GM21360 (cell line): ENCODE measurements around the gene CSGALNACT2.
A peak's percentile ranks its signal among the peaks of the same experiment; 100 is the strongest.

ENCODE experiments used
- ATAC-seq: cut with Tn5 transposase; IDR thresholded peaks from one replicate; pipeline ENCODE4 v1.9.1; 2021; ENCODE audit warnings: mild to moderate bottlenecking, moderate library complexity; ENCODE audit not compliant: unreplicated experiment

Gene CSGALNACT2

GRCh38 chr10:43112608-43112961 is 25.7 kb upstream of the CSGALNACT2 start:
- no peak for ATAC-seq

GRCh38 chr10:43113201-43114087 is 24.8 kb upstream of the CSGALNACT2 start:
- ATAC-seq: no peak

- no peak for ATAC-seq
Observed at GRCh38 chr10:43114088-43114742, 24.0 kb upstream of the CSGALNACT2 start.

- ATAC-seq: no peak
Observed at GRCh38 chr10:43114743-43115611, 23.3 kb upstream of the CSGALNACT2 start.

- no peak for ATAC-seq
Observed at GRCh38 chr10:43115881-43116595, 22.2 kb upstream of the CSGALNACT2 start.

GRCh38 chr10:43116596-43116995 is 21.6 kb upstream of the CSGALNACT2 start:
- no peak for ATAC-seq

- no peak for ATAC-seq
Observed at GRCh38 chr10:43117031-43117776, 21.0 kb upstream of the CSGALNACT2 start.

GRCh38 chr10:43117777-43118583 is 20.3 kb upstream of the CSGALNACT2 start:
- no peak for ATAC-seq

GRCh38 chr10:43118631-43119415 is 19.4 kb upstream of the CSGALNACT2 start:
- no peak for ATAC-seq

- ATAC-seq: no peak
Observed at GRCh38 chr10:43119416-43120115, 18.7 kb upstream of the CSGALNACT2 start.

- ATAC-seq: no peak
Observed at GRCh38 chr10:43120116-43120928, 17.9 kb upstream of the CSGALNACT2 start.

- peak; percentile 86 for ATAC-seq
Observed at GRCh38 chr10:43120929-43121314, 17.3 kb upstream of the CSGALNACT2 start.

- ATAC-seq: peak; percentile 17
Observed at GRCh38 chr10:43121444-43121843, 16.8 kb upstream of the CSGALNACT2 start.

- no peak for ATAC-seq
Observed at GRCh38 chr10:43122096-43122495, 16.1 kb upstream of the CSGALNACT2 start.

GRCh38 chr10:43122826-43123225 is 15.4 kb upstream of the CSGALNACT2 start:
- no peak for ATAC-seq

- no peak for ATAC-seq
Observed at GRCh38 chr10:43123361-43124093, 14.7 kb upstream of the CSGALNACT2 start.
